IPS DF 6.9 (cell line): ENCODE results near the gene ISG20L2.
A peak's percentile ranks its signal among the peaks of the same experiment; 100 is the strongest.

Experiments
- DNase-seq: peaks from one replicate; pipeline ENCODE4 v3.0.0-alpha.2; 2013; ENCODE audit warnings: low read depth, low spot score
- H3K27ac ChIP-seq: one replicate; pipeline ENCODE4 v1.5.1; 2013; ENCODE audit warnings: low read length, control low read depth
- H3K27me3 ChIP-seq: 2 replicates; pipeline ENCODE4 v1.6.1; 2013; ENCODE audit warnings: mild to moderate bottlenecking, low read length; ENCODE audit not compliant: control insufficient read depth, insufficient read depth
- H3K36me3 ChIP-seq: 2 replicates; pipeline ENCODE4 v1.6.1; 2013; ENCODE audit warnings: low read length; ENCODE audit not compliant: control insufficient read depth, insufficient read depth
- H3K4me1 ChIP-seq: 2 replicates; pipeline ENCODE4 v1.6.1; 2013; ENCODE audit warnings: low read length; ENCODE audit not compliant: control insufficient read depth, insufficient read depth
- H3K4me3 ChIP-seq: 2 replicates; pipeline ENCODE4 v1.5.1; 2013; ENCODE audit warnings: mild to moderate bottlenecking, low read length
- H3K9me3 ChIP-seq: 2 replicates; pipeline ENCODE4 v1.6.1; 2013; ENCODE audit warnings: low read length, inconsistent platforms; ENCODE audit not compliant: control insufficient read depth, insufficient read depth
- WGBS: extraction: QIAGEN DNeasy Blood & Tissue Kit; methylation state at CpG from one replicate; pipeline ENCODE4 v1.1.7; 2013; ENCODE audit warnings: mixed read lengths, missing lambda C conversion rate; ENCODE audit not compliant: insufficient read length, insufficient coverage; 5-methylcytosine and 5-hydroxymethylcytosine counted together

Gene ISG20L2

GRCh38 chr1:156706657-156707416 lies 21.7 kb downstream of the ISG20L2 start:
- no CpG with 5 or more reads among the region's 29 CpGs for WGBS
- H3K36me3 ChIP-seq: no peaks in the 10 kb centered on the region
- peak overlapping the region; percentile 27; the same call in 1 of the 2 replicates for H3K4me3 ChIP-seq
- no peak for DNase-seq
- no peaks in the 10 kb centered on the region for H3K9me3 ChIP-seq
- H3K27me3 ChIP-seq: peaks cover 2% of the 10 kb centered on the region; the same call in 1 of the 2 replicates
- H3K27ac ChIP-seq: peak overlapping the region; percentile 8
- peaks cover 20% of the 10 kb centered on the region for H3K4me1 ChIP-seq

- Histone ChIP-seq H3K36me3 (no peaks in the 10 kb centered on the region), H3K27me3 (peaks cover 2% of the 10 kb centered on the region; the same call in 1 of the 2 replicates), H3K9me3 (no peaks in the 10 kb centered on the region), H3K27ac (no peak overlapping the region), H3K4me1 (peaks cover 17% of the 10 kb centered on the region), H3K4me3 (peak overlapping the region; percentile 44; the same call in 1 of the 2 replicates)
- WGBS: no CpG with 5 or more reads among the region's 45 CpGs
- DNase-seq: no peak
Observed at GRCh38 chr1:156705918-156706656, 22.5 kb downstream of the ISG20L2 start.

GRCh38 chr1:156705321-156705917 lies 23.1 kb downstream of the ISG20L2 start, which contains the start of gene CRABP2:
Gene CRABP2, minus strand, starts transcription at chr1:156705583. Its CDS starts 137 bp downstream, at chr1:156705446.
- no peak for DNase-seq
- no CpG with 5 or more reads among the region's 42 CpGs for WGBS
- Histone ChIP-seq H3K4me1 (peaks cover 17% of the 10 kb centered on the region), H3K36me3 (peaks cover 5% of the 10 kb centered on the region; the same call in 1 of the 2 replicates), H3K4me3 (peak within 1 kb of the TSS; percentile 44; the same call in 1 of the 2 replicates), H3K9me3 (no peaks in the 10 kb centered on the region), H3K27me3 (peaks cover 2% of the 10 kb centered on the region; the same call in 1 of the 2 replicates), H3K27ac (no peak within 1 kb of the TSS)

GRCh38 chr1:156704930-156705320 lies 23.6 kb downstream of the ISG20L2 start:
- H3K9me3 ChIP-seq: no peaks in the 10 kb centered on the region
- H3K27ac ChIP-seq: no peak overlapping the region
- peaks cover 14% of the 10 kb centered on the region for H3K4me1 ChIP-seq
- H3K4me3 ChIP-seq: peak overlapping the region; percentile 44; the same call in 1 of the 2 replicates
- peaks cover 10% of the 10 kb centered on the region; the same call in 1 of the 2 replicates for H3K36me3 ChIP-seq
- WGBS: no CpG with 5 or more reads among the region's 29 CpGs
- peaks cover 2% of the 10 kb centered on the region; the same call in 1 of the 2 replicates for H3K27me3 ChIP-seq
- DNase-seq: no peak

GRCh38 chr1:156704166-156704711 lies 24.3 kb downstream of the ISG20L2 start:
- Histone ChIP-seq H3K36me3 (peaks cover 13% of the 10 kb centered on the region), H3K4me1 (peaks cover 10% of the 10 kb centered on the region), H3K27ac (no peak overlapping the region), H3K27me3 (peaks cover 2% of the 10 kb centered on the region; the same call in 1 of the 2 replicates), H3K9me3 (no peaks in the 10 kb centered on the region), H3K4me3 (peak overlapping the region; percentile 44; the same call in 1 of the 2 replicates)
- no CpG with 5 or more reads among the region's 10 CpGs for WGBS
- no peak for DNase-seq

GRCh38 chr1:156703741-156704140 lies 24.8 kb downstream of the ISG20L2 start:
- H3K36me3 ChIP-seq: peaks cover 18% of the 10 kb centered on the region
- H3K27me3 ChIP-seq: peaks cover 2% of the 10 kb centered on the region; the same call in 1 of the 2 replicates
- no CpG with 5 or more reads among the region's 4 CpGs for WGBS
- H3K4me3 ChIP-seq: no peak overlapping the region
- H3K4me1 ChIP-seq: peaks cover 10% of the 10 kb centered on the region
- H3K27ac ChIP-seq: no peak overlapping the region
- DNase-seq: no peak
- no peaks in the 10 kb centered on the region for H3K9me3 ChIP-seq

- no CpG with 5 or more reads among the region's 4 CpGs for WGBS
- Histone ChIP-seq H3K4me3 (no peak overlapping the region), H3K36me3 (peaks cover 19% of the 10 kb centered on the region), H3K4me1 (peaks cover 8% of the 10 kb centered on the region), H3K27ac (no peak overlapping the region), H3K9me3 (no peaks in the 10 kb centered on the region), H3K27me3 (peaks cover 2% of the 10 kb centered on the region; the same call in 1 of the 2 replicates)
- no peak for DNase-seq
Observed at GRCh38 chr1:156703336-156703735, 25.2 kb downstream of the ISG20L2 start.

GRCh38 chr1:156700736-156701531 lies 27.6 kb downstream of the ISG20L2 start:
- H3K9me3 ChIP-seq: no peaks in the 10 kb centered on the region
- H3K4me1 ChIP-seq: peaks cover 4% of the 10 kb centered on the region; the same call in 1 of the 2 replicates
- peaks cover 2% of the 10 kb centered on the region; the same call in 1 of the 2 replicates for H3K27me3 ChIP-seq
- H3K4me3 ChIP-seq: no peak overlapping the region
- no peak overlapping the region for H3K27ac ChIP-seq
- DNase-seq: no peak
- H3K36me3 ChIP-seq: peaks cover 19% of the 10 kb centered on the region
- WGBS: no CpG with 5 or more reads among the region's 8 CpGs

- H3K4me1 ChIP-seq: peaks cover 7% of the 10 kb centered on the region
- H3K27ac ChIP-seq: no peak overlapping the region
- no peak for DNase-seq
- no peaks in the 10 kb centered on the region; the same call in 1 of the 2 replicates for H3K27me3 ChIP-seq
- WGBS: no CpG with 5 or more reads among the region's 1 CpG
- H3K4me3 ChIP-seq: no peak overlapping the region
- H3K9me3 ChIP-seq: no peaks in the 10 kb centered on the region
- H3K36me3 ChIP-seq: peaks cover 19% of the 10 kb centered on the region
Observed at GRCh38 chr1:156698995-156699394, 29.6 kb downstream of the ISG20L2 start.
